HG03565 (cell line): ENCODE measurements around the gene CFAP57.
A peak's percentile ranks its signal among the peaks of the same experiment; 100 is the strongest.

ENCODE experiments used
- ATAC-seq: cut with Tn5 transposase; IDR thresholded peaks from one replicate; pipeline ENCODE4 v1.9.1; 2021; ENCODE audit warnings: mild to moderate bottlenecking, moderate library complexity; ENCODE audit not compliant: unreplicated experiment

CFAP57 gene

GRCh38 chr1:43222879-43223278 lies 50.7 kb downstream of the CFAP57 start:
- no peak for ATAC-seq

GRCh38 chr1:43225168-43225567 lies 53.0 kb downstream of the CFAP57 start:
- ATAC-seq: no peak

- ATAC-seq: no peak
These were observed 55.1 kb downstream of the CFAP57 start for GRCh38 chr1:43227143-43227764.

GRCh38 chr1:43229826-43230780 lies 58.0 kb downstream of the CFAP57 start:
- no peak for ATAC-seq

GRCh38 chr1:43232074-43232473 lies 59.9 kb downstream of the CFAP57 start:
- no peak for ATAC-seq

- no peak for ATAC-seq
These were observed 60.4 kb downstream of the CFAP57 start for GRCh38 chr1:43232482-43232881.

- no peak for ATAC-seq
These were observed 61.5 kb downstream of the CFAP57 start for GRCh38 chr1:43233631-43234030.

GRCh38 chr1:43234267-43234666 lies 62.1 kb downstream of the CFAP57 start:
- ATAC-seq: no peak

GRCh38 chr1:43235040-43235439 lies 62.9 kb downstream of the CFAP57 start:
- ATAC-seq: no peak

GRCh38 chr1:43235451-43236121 lies 63.5 kb downstream of the CFAP57 start:
- no peak for ATAC-seq

GRCh38 chr1:43237121-43237520 lies 65.0 kb downstream of the CFAP57 start:
- no peak for ATAC-seq

- ATAC-seq: no peak
These were observed 66.0 kb downstream of the CFAP57 start for GRCh38 chr1:43238085-43238484.

- ATAC-seq: no peak
These were observed 66.9 kb downstream of the CFAP57 start for GRCh38 chr1:43238991-43239469.

- peak; percentile 79 for ATAC-seq
These were observed 67.4 kb downstream of the CFAP57 start for GRCh38 chr1:43239484-43239883.

GRCh38 chr1:43241413-43241836 lies 69.3 kb downstream of the CFAP57 start:
- no peak for ATAC-seq

GRCh38 chr1:43243299-43243698 lies 71.2 kb downstream of the CFAP57 start:
- no peak for ATAC-seq

GRCh38 chr1:43246466-43247213 lies 74.5 kb downstream of the CFAP57 start:
- no peak for ATAC-seq

GRCh38 chr1:43247256-43247921 lies 75.3 kb downstream of the CFAP57 start:
- no peak for ATAC-seq

GRCh38 chr1:43250351-43250761 lies 78.2 kb downstream of the CFAP57 start:
- ATAC-seq: no peak

- ATAC-seq: no peak
These were observed 78.9 kb downstream of the CFAP57 start for GRCh38 chr1:43251024-43251423.
